22Rv1 (cell line): ENCODE measurements around the gene MRPS17.
"Not testable (repeated sequence)": the region's sequence is repeated elsewhere in the genome, so short reads cannot be mapped to it uniquely, and the experiment has no call there.

ENCODE experiments used
- CTCF ChIP-seq: fragments of 450-650 bp; IDR thresholded peaks from 2 replicates; pipeline ENCODE4 v1.5.1; 2017; ENCODE audit warnings: mild to moderate bottlenecking
- ZFX ChIP-seq: fragments of 450-650 bp; IDR thresholded peaks from 2 replicates; pipeline ENCODE4 v1.6.1; 2017; ENCODE audit warnings: antibody characterized with exemption, borderline replicate concordance

GRCh38 chr7:55952352-55952671, 635 bp downstream of the MRPS17 start:
- not testable (repeated sequence) for TF ChIP-seq CTCF, ZFX
